HUES64 (cell line): ENCODE measurements around the gene PPP2R3C.
"Not testable (repeated sequence)": the region's sequence is repeated elsewhere in the genome, so short reads cannot be mapped to it uniquely, and the experiment has no call there.

Experiments used
- H3K27ac ChIP-seq: 2 replicates; pipeline ENCODE4 v1.7.0; 2013; ENCODE audit warnings: low read depth, low read length, inconsistent platforms
- H3K27me3 ChIP-seq: 2 replicates; pipeline ENCODE4 v1.6.1; 2013; ENCODE audit warnings: mild to moderate bottlenecking, low read length; ENCODE audit not compliant: insufficient read depth
- H3K36me3 ChIP-seq: 2 replicates; pipeline ENCODE4 v1.6.1; 2013; ENCODE audit warnings: mild to moderate bottlenecking, low read length; ENCODE audit not compliant: insufficient read depth
- H3K4me1 ChIP-seq: 2 replicates; pipeline ENCODE4 v1.6.1; 2013; ENCODE audit warnings: mild to moderate bottlenecking, low read length, moderate library complexity; ENCODE audit not compliant: insufficient read depth
- H3K4me3 ChIP-seq: 2 replicates; pipeline ENCODE4 v1.5.1; 2013; ENCODE audit warnings: mild to moderate bottlenecking, low read length, moderate library complexity
- H3K9ac ChIP-seq: 2 replicates; pipeline ENCODE4 v1.6.1; 2013; ENCODE audit warnings: mild to moderate bottlenecking, low read depth, low read length
- H3K9me3 ChIP-seq: 2 replicates; pipeline ENCODE4 v1.6.1; 2013; ENCODE audit warnings: low read depth, low read length; ENCODE audit not compliant: insufficient read depth
- WGBS: fragments of 150-250, 120-280 bp; methylation state at CpG from one replicate; pipeline ENCODE4 v1.1.7; 2013; ENCODE audit warnings: missing lambda C conversion rate; 5-methylcytosine and 5-hydroxymethylcytosine counted together

PPP2R3C gene

DNA sequence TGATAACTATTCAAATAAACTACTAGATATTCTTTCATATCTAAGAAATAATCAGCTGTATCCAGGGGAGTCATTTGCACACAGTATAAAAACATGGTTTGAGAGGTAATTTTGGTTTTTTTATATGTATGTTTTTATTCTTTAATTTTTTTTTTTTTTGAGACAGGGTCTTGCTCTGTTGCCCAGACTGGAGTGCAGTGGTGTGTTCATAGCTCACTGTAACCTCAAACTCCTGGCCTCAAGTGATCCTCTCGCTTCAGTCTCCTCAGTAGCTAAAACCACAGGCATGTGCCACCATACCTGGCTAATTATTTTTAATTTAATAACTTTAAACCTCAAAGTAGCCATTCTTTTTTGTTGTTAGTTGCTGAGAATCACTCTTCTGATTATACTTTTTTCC, 2.3 kb upstream of the PPP2R3C start:
- H3K9ac ChIP-seq = no peak overlapping the region
- 79% methylated on average over 1 of the region's 1 CpG for WGBS
- peaks cover 10% of the 10 kb centered on the region for H3K4me1 ChIP-seq
- H3K36me3 ChIP-seq = peaks cover 8% of the 10 kb centered on the region; the same call in 1 of the 2 replicates
- H3K27me3 ChIP-seq = no peaks in the 10 kb centered on the region
- H3K9me3 ChIP-seq = no peaks in the 10 kb centered on the region
- no peak overlapping the region for H3K27ac ChIP-seq
- H3K4me3 ChIP-seq = no peak overlapping the region; the same call in 1 of the 2 replicates

DNA sequence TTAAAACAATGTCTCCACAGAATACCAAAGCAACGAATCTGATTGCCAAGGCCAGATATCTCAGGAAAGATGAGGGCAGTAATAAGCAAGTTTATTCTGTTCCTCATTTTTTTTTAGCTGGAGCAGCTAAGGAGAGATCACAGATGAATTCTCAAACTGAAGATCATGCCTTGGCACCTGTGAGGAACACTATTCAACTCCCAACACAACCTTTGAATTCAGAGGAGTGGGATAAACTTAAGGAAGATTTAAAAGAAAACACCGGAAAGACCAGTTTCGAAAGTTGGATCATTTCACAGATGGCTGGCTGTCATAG, 1.6 kb upstream of the PPP2R3C start:
- H3K4me1 ChIP-seq = peaks cover 10% of the 10 kb centered on the region
- no peak overlapping the region for H3K27ac ChIP-seq
- no peaks in the 10 kb centered on the region for H3K9me3 ChIP-seq
- 59% methylated on average over 3 of the region's 3 CpGs for WGBS
- no peaks in the 10 kb centered on the region for H3K27me3 ChIP-seq
- H3K9ac ChIP-seq = peak overlapping the region; percentile 98
- H3K36me3 ChIP-seq = peaks cover 8% of the 10 kb centered on the region; the same call in 1 of the 2 replicates
- peak overlapping the region; percentile 80 for H3K4me3 ChIP-seq

GRCh38 chr14:35122696-35123387, 1.1 kb upstream of the PPP2R3C start:
- WGBS = 10% methylated on average over 23 of the region's 23 CpGs
- peak overlapping the region; percentile 80 for H3K4me3 ChIP-seq
- H3K36me3 ChIP-seq = peaks cover 6% of the 10 kb centered on the region; the same call in 1 of the 2 replicates
- H3K9ac ChIP-seq = peak overlapping the region; percentile 98
- H3K4me1 ChIP-seq = peaks cover 10% of the 10 kb centered on the region
- no peaks in the 10 kb centered on the region for H3K27me3 ChIP-seq
- H3K27ac ChIP-seq = peak overlapping the region; percentile 95
- no peaks in the 10 kb centered on the region for H3K9me3 ChIP-seq

DNA sequence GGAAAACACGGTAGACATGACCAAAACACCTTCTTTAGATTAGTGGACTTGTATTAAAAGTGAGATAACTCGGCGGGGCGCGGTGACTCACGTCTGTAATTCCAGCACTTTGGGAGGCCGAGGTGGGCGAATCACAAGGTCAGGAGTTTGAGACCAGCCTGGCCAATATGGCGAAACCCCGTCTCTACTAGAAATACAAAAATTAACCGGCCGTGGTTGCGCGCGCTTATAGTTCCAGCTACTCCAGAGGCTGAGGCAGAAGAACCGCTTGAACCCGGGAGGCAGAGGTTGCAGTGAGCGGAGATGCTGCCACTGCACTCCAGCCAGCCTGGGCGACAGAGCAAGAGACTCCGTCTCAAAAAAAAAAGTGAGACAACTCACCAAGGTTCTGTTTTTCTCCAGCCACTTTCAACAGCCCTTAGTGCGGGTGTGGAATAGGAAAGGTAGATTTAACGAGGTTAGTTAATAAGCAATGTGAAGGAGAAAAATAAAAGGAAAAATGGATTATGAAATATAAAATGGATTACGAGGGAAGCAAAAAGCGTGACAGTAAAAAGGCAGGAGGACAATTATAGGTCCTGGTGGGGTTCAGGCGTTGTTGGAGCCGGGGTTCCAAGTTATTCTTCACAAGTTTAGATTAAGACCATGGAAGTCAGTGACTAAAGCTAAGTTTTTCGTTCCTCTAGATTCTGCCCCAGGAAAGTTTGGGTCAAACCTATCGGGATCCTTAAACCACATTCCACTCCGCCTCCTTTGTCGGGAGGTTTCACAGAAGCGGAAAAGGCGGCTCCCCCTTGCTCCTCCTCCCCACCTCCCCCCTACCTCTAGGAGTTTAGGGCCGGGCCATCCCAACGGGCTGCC, 534 bp downstream of the PPP2R3C start:
- Histone ChIP-seq H3K4me1 (peaks cover 10% of the 10 kb centered on the region), H3K36me3 (0 out of 2 replicates have a peak, but pooled peaks cover 1% of the 10 kb centered on the region), H3K27me3 (no peaks in the 10 kb centered on the region), H3K27ac (peak overlapping the region; percentile 95), H3K9me3 (no peaks in the 10 kb centered on the region), H3K9ac (peak overlapping the region; percentile 98), H3K4me3 (peak overlapping the region; percentile 80)
- WGBS = 36% methylated on average over 34 of the region's 34 CpGs

DNA sequence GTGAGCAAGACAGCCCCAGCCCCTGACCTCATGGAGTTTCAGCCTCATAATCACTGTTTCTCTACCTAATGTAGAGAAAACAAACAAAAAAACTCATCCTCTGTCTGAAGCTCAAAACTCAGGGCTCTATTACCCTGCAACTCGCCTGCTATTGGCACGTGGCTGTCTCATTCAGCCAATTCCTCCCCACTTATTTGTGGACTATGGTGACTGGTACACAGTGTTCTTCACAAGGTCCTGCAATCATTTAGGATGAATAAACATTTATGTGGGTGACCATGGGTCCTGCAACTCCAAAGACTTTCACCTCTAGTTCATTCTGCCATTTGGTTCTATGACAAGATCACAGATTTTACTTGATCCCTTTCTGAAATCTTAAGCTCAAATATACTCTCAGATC, 4.7 kb downstream of the PPP2R3C start:
- Histone ChIP-seq H3K9ac (no peak overlapping the region), H3K36me3 (peaks cover 16% of the 10 kb centered on the region), H3K27ac (no peak overlapping the region), H3K9me3 (0 out of 2 replicates have a peak, but pooled peaks cover 2% of the 10 kb centered on the region), H3K4me3 (no peak overlapping the region), H3K27me3 (no peaks in the 10 kb centered on the region), H3K4me1 (peaks cover 7% of the 10 kb centered on the region)
- 89% methylated on average over 2 of the region's 2 CpGs for WGBS

DNA sequence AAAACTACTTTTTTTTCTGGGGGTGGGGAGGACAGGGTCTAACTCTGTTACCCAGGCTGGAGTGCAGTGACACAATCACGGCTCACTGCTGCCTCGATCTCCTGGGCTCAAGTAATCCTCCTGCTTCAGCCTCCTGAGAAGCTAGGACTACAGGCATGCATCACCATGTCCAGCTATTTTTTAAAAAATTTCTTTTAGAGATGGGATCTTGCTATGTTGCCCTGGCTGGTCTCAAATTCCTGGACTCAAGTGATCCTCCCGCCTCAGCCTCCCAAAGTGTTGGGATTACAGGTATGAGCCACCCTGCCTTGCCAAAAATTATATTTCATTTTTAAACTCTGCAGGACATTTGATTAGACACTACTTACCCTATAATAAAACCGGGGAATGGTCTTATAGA, 5.5 kb downstream of the PPP2R3C start:
- H3K27ac ChIP-seq = no peak overlapping the region
- H3K4me1 ChIP-seq = peaks cover 7% of the 10 kb centered on the region
- H3K36me3 ChIP-seq = peaks cover 25% of the 10 kb centered on the region
- H3K9me3 ChIP-seq = peaks cover 9% of the 10 kb centered on the region
- H3K4me3 ChIP-seq = no peak overlapping the region
- H3K27me3 ChIP-seq = no peaks in the 10 kb centered on the region
- 84% methylated on average over 4 of the region's 4 CpGs for WGBS
- no peak overlapping the region for H3K9ac ChIP-seq

DNA sequence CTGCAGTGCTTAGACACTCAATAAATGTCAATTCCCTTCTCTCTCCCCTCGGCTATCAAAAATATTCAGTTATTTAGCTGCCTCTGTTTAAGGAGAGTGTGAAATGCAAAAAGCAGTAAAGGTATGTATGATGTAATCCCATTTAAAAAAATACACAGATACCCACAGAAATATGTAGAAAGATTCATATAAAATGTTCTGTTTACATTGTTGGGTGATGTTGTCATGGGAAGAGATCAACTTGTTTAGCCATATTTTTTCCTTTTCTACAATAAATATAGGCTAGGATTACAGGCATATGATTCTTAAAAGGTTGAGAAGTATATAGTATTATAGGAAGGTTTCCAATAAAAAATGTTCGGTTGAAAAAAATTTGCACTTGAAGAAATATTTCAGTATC, 7.8 kb downstream of the PPP2R3C start:
- no peak overlapping the region for H3K9ac ChIP-seq
- peaks cover 9% of the 10 kb centered on the region for H3K9me3 ChIP-seq
- H3K27ac ChIP-seq = no peak overlapping the region
- peaks cover 7% of the 10 kb centered on the region for H3K4me1 ChIP-seq
- WGBS = 100% methylated on average over 2 of the region's 2 CpGs
- no peak overlapping the region for H3K4me3 ChIP-seq
- peaks cover 45% of the 10 kb centered on the region for H3K36me3 ChIP-seq
- no peaks in the 10 kb centered on the region for H3K27me3 ChIP-seq

- no peak overlapping the region for H3K4me3 ChIP-seq
- no peak overlapping the region for H3K27ac ChIP-seq
- H3K27me3 ChIP-seq = no peaks in the 10 kb centered on the region
- peaks cover 9% of the 10 kb centered on the region for H3K9me3 ChIP-seq
- peaks cover 7% of the 10 kb centered on the region for H3K4me1 ChIP-seq
- peaks cover 51% of the 10 kb centered on the region for H3K36me3 ChIP-seq
- WGBS = 92% methylated on average over 4 of the region's 4 CpGs
- no peak overlapping the region for H3K9ac ChIP-seq
Measured at GRCh38 chr14:35113308-35113950, 8.4 kb downstream of the PPP2R3C start.

- Histone ChIP-seq H3K27ac (no peak overlapping the region), H3K9ac (no peak overlapping the region), H3K4me1 (peaks cover 7% of the 10 kb centered on the region), H3K9me3 (peaks cover 9% of the 10 kb centered on the region), H3K4me3 (no peak overlapping the region), H3K27me3 (no peaks in the 10 kb centered on the region), H3K36me3 (peaks cover 59% of the 10 kb centered on the region)
- WGBS = 36% methylated on average over 2 of the region's 2 CpGs
Measured at GRCh38 chr14:35112641-35113040, 9.1 kb downstream of the PPP2R3C start.

DNA sequence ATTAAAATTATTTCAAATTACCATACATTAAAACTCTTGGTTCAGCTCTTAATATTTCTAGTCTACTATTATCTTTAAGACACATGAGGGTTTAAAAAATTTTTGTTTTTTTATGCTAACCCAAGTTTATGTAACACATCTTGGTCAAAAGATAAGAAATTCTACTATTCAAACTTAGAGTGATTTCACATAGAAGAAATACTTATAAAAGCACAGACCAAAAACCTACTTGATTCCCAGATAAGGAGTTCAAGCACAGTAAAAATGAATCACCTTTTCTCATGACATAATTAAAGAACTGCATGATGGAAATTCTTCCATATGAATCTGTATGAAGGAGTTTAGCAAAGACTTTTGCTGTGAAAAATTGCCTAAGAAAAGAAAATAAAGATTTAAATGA, 13.9 kb downstream of the PPP2R3C start:
- Histone ChIP-seq H3K27ac (no peak overlapping the region), H3K9ac (no peak overlapping the region), H3K36me3 (peaks cover 58% of the 10 kb centered on the region), H3K27me3 (no peaks in the 10 kb centered on the region), H3K9me3 (peaks cover 9% of the 10 kb centered on the region), H3K4me3 (no peak overlapping the region), H3K4me1 (peaks cover 3% of the 10 kb centered on the region)

DNA sequence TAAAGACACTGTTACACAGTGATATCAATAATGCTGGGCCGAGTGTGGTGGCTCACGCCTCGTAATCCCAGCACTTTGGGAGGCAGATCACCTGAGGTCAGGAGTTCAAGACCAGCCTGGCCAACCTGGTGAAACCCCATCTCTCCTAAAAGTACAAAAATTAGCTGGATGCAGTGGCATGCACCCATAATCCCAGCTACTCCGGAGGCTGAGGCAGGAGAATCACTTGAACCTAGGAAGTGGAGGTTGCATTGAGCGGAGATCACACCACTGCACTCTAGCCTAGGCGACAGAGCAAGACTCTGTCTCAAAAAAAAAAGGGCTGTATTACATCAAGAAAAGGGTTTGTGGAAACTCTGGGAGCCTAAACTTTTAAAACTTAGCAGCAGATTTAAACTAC, 27.1 kb downstream of the PPP2R3C start:
- not testable (repeated sequence) for H3K4me1 ChIP-seq, H3K27me3 ChIP-seq, H3K4me3 ChIP-seq, H3K27ac ChIP-seq, H3K9me3 ChIP-seq, H3K9ac ChIP-seq
- peaks cover 72% of the 10 kb centered on the region for H3K36me3 ChIP-seq
- 96% methylated on average over 6 of the region's 6 CpGs for WGBS
